Left lung (tissue), 14 donors: ENCODE measurements around the gene GSTO1. TPM values are rescaled to one million over a fixed set of nuclear protein-coding genes. Genes with fewer than 3 reads are reported as not detected.

ENCODE experiments used
- ATAC-seq: fragments of 200-7000 bp; cut with Tn5 transposase; one replicate; pipeline ENCODE4 v1.9.1; 2020; ENCODE audit warnings: moderate library complexity
- DNase-seq, 4 donors: peaks; one replicate each; pipeline ENCODE4 v3.0.0-alpha.2; 2013 to 2020
- H3K27ac ChIP-seq, 2 donors: fragments of 200-600 bp; sonication (generic) in 1 of 2; one replicate each; pipeline versions ENCODE4 v1.5.0 to v1.8.0; 2020 to 2021
- H3K27me3 ChIP-seq, 2 donors: fragments of 200-600 bp; sonication (generic) in 1 of 2; one replicate each; pipeline versions ENCODE4 v1.5.0 to v1.8.0; 2020 to 2021
- H3K36me3 ChIP-seq, 2 donors: fragments of 200-600 bp; sonication (generic) in 1 of 2; one replicate each; pipeline versions ENCODE4 v1.5.0 to v1.8.0; 2020 to 2021
- H3K4me1 ChIP-seq, 2 donors: fragments of 200-600 bp; one replicate each; pipeline ENCODE4 v1.8.0; 2021
- H3K4me3 ChIP-seq, 2 donors: fragments of 200-600 bp; sonication (generic) in 1 of 2; one replicate each; pipeline versions ENCODE4 v1.5.0 to v1.8.0; 2020 to 2021; ENCODE audit warnings: mild to moderate bottlenecking in 1 of 2
- H3K9me3 ChIP-seq, 2 donors: fragments of 200-600 bp; sonication (generic) in 1 of 2; one replicate each; pipeline versions ENCODE4 v1.5.0 to v1.8.0; 2020 to 2021
- intact Hi-C, 2 donors: fragments of 100-400 bp; cut with DNase I; formaldehyde crosslinking; loops; one replicate each; pipeline versions ENCODE4 v1.11.2 to v1.14.2; 2022
- long read RNA-seq, 12 donors: library from polyadenylated mRNA in 2 of 12; unstranded in 2 of 12; transcript quantifications; one replicate each; pipeline ENCODE4 v2.0.0 and lab custom pipeline, GENCODE V29; 2019 to 2026
- polyA plus RNA-seq, 6 donors: library from polyadenylated mRNA; unstranded; fragments of 120-200 nt; gene quantifications; one replicate each; pipeline ENCODE4 v1.2.1, GENCODE V29; 2013; ENCODE audit not compliant: insufficient read length in 6 of 6
- total RNA-seq, 2 donors: library from RNA; stranded (reverse); fragmentation: NEBNext Ultra II Directional; extraction: Animal tissue kit (Norgen Biotek cat#: 25700); gene quantifications; one replicate each; pipeline ENCODE4 v1.2.1, GENCODE V29; 2021
- TF ChIP-seq, protein P1 (sequence below), 2 donors: fragments of 200-600 bp; sonication (generic) in 1 of 2; IDR thresholded peaks; one replicate each; pipeline versions ENCODE4 v1.5.0 to v1.8.0; 2021; ENCODE audit warnings: antibody characterized with exemption in 2 of 2
- donor health status: DM: no; HTN: yes; CAD: no.
- donor health status: DM: no; HTN: no; CAD: no.

GSTO1 gene
- total RNA-seq (100 to 1,000 TPM; 106 to 157 TPM), polyA plus RNA-seq (10 to 100 TPM; 83.1 to 95.8 (median 86.0) TPM)
- long read RNA-seq, donor 1, transcript GSTO1-204 (5 exons, 829 nt) = minor isoform, 20 of 114 reads
- long read RNA-seq, donor 1, transcript GSTO1-202 (6 exons, 972 nt) = major isoform, 78 of 114 reads
- long read RNA-seq, donor 1, partial matches to known transcripts = 8 of 114 reads
- long read RNA-seq, donor 1, other reads (novel, unspliced or antisense) = 7 of 114 reads
- long read RNA-seq, donor 2, transcript GSTO1-204 (5 exons, 829 nt) = minor isoform, 14 of 103 reads
- long read RNA-seq, donor 2, transcript GSTO1-202 (6 exons, 972 nt) = major isoform, 65 of 103 reads
- long read RNA-seq, donor 2, partial matches to known transcripts = 16 of 103 reads
- long read RNA-seq, donor 2, other reads (novel, unspliced or antisense) = 8 of 103 reads
- long read RNA-seq, donor 3, transcript GSTO1-202 (6 exons, 972 nt) = major isoform, 67 of 95 reads
- long read RNA-seq, donor 3, transcript GSTO1-204 (5 exons, 829 nt) = minor isoform, 12 of 95 reads
- long read RNA-seq, donor 3, partial matches to known transcripts = 8 of 95 reads
- long read RNA-seq, donor 3, other reads (novel, unspliced or antisense) = 8 of 95 reads
- long read RNA-seq, donor 4, transcript GSTO1-204 (5 exons, 829 nt) = minor isoform, 9 of 158 reads
- long read RNA-seq, donor 4, transcript GSTO1-202 (6 exons, 972 nt) = major isoform, 135 of 158 reads
- long read RNA-seq, donor 4, partial matches to known transcripts = 10 of 158 reads
- long read RNA-seq, donor 4, other reads (novel, unspliced or antisense) = 4 of 158 reads
- long read RNA-seq, donor 5, transcript GSTO1-202 (6 exons, 972 nt) = major isoform, 69 of 93 reads
- long read RNA-seq, donor 5, transcript GSTO1-204 (5 exons, 829 nt) = minor isoform, 12 of 93 reads
- long read RNA-seq, donor 5, partial matches to known transcripts = 6 of 93 reads
- long read RNA-seq, donor 5, other reads (novel, unspliced or antisense) = 6 of 93 reads
- long read RNA-seq, donor 6, transcript GSTO1-202 (6 exons, 972 nt) = major isoform, 92 of 125 reads
- long read RNA-seq, donor 6, transcript GSTO1-204 (5 exons, 829 nt) = minor isoform, 12 of 125 reads
- long read RNA-seq, donor 6, partial matches to known transcripts = 5 of 125 reads
- long read RNA-seq, donor 6, other reads (novel, unspliced or antisense) = 14 of 125 reads
- long read RNA-seq, donor 7, transcript GSTO1-202 (6 exons, 972 nt) = major isoform, 40 of 54 reads
- long read RNA-seq, donor 7, transcript GSTO1-204 (5 exons, 829 nt) = minor isoform, 8 of 54 reads
- long read RNA-seq, donor 7, partial matches to known transcripts = 6 of 54 reads
- long read RNA-seq, donor 7, other reads (novel, unspliced or antisense) = 0 of 54 reads
- long read RNA-seq, donor 8, transcript GSTO1-204 (5 exons, 829 nt) = minor isoform, 9 of 42 reads
- long read RNA-seq, donor 8, transcript GSTO1-202 (6 exons, 972 nt) = major isoform, 33 of 42 reads
- long read RNA-seq, donor 8, partial matches to known transcripts = 0 of 42 reads
- long read RNA-seq, donor 8, other reads (novel, unspliced or antisense) = 0 of 42 reads
- long read RNA-seq, donor 9 = 0 reads
- long read RNA-seq, donor 10, transcript GSTO1-204 (5 exons, 829 nt) = minor isoform, 7 of 295 reads
- long read RNA-seq, donor 10, transcript GSTO1-202 (6 exons, 972 nt) = major isoform, 271 of 295 reads
- long read RNA-seq, donor 10, partial matches to known transcripts = 4 of 295 reads
- long read RNA-seq, donor 10, other reads (novel, unspliced or antisense) = 12 of 295 reads
- long read RNA-seq, donor 11, transcript GSTO1-202 (6 exons, 972 nt) = major isoform, 25 of 39 reads
- long read RNA-seq, donor 11, transcript GSTO1-204 (5 exons, 829 nt) = minor isoform, 8 of 39 reads
- long read RNA-seq, donor 11, partial matches to known transcripts = 5 of 39 reads
- long read RNA-seq, donor 11, other reads (novel, unspliced or antisense) = 0 of 39 reads
- long read RNA-seq, donor 12, transcript GSTO1-204 (5 exons, 829 nt) = minor isoform, 11 of 43 reads
- long read RNA-seq, donor 12, transcript GSTO1-202 (6 exons, 972 nt) = major isoform, 32 of 43 reads
- long read RNA-seq, donor 12, partial matches to known transcripts = 0 of 43 reads
- long read RNA-seq, donor 12, other reads (novel, unspliced or antisense) = 0 of 43 reads

DNA sequence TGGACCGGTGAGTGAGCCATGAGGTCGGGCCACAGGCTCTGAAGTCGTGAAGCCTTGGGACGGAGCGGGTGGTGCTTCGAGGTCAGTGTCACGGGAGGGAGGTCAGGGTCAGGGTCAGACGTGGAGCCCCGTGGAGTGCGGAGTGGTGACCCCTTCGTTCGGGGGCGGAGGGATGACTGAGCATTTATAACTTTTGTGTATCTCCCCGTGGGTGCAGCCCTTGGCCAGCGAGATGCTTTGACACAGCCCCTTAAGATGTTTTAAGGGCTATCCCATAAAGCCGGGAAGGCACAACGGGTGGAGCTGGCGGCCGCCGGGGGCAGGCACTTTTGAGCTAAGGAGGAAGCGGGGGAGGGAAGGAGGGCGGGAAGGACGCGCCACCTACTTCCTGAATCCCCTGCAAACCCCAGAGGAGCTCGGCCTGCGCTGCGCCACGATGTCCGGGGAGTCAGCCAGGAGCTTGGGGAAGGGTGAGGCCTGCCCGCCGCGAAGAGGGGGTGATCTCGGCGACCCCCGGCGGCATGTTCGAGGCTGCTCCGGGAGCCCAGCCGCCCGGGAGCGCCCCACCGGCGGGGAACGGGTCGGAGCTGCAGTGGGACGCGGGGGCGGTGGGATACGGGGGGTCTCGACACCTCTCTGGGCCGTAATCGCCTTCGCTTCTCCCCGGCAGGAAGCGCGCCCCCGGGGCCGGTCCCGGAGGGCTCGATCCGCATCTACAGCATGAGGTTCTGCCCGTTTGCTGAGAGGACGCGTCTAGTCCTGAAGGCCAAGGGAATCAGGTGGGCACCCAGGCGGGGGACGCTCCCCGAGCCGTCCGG lies at the start of gene GSTO1:
GSTO1 (plus strand) TSS at position 400 of the 818 bp plus-strand sequence; CDS start at position 437, 37 bp downstream.
- peak; percentile 65 to 96 (median 84) for DNase-seq
- Histone ChIP-seq H3K36me3 (peaks cover 0 to 25% of the 10 kb centered on the region in 2 donors), H3K27me3 (no peaks in the 10 kb centered on the region), H3K27ac (peak within 1 kb of the TSS; percentile 97 to 99), H3K4me1 (peaks cover 20 to 51% of the 10 kb centered on the region in 2 donors), H3K9me3 (no peaks in the 10 kb centered on the region), H3K4me3 (peak within 1 kb of the TSS; percentile 86 to 95)
- intact Hi-C loops = no loop called here
- TF ChIP-seq, protein P1, sequence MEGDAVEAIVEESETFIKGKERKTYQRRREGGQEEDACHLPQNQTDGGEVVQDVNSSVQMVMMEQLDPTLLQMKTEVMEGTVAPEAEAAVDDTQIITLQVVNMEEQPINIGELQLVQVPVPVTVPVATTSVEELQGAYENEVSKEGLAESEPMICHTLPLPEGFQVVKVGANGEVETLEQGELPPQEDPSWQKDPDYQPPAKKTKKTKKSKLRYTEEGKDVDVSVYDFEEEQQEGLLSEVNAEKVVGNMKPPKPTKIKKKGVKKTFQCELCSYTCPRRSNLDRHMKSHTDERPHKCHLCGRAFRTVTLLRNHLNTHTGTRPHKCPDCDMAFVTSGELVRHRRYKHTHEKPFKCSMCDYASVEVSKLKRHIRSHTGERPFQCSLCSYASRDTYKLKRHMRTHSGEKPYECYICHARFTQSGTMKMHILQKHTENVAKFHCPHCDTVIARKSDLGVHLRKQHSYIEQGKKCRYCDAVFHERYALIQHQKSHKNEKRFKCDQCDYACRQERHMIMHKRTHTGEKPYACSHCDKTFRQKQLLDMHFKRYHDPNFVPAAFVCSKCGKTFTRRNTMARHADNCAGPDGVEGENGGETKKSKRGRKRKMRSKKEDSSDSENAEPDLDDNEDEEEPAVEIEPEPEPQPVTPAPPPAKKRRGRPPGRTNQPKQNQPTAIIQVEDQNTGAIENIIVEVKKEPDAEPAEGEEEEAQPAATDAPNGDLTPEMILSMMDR (IDR thresholded peaks at IDR 0.05) = no peak
- peak; percentile 90 for ATAC-seq

DNA sequence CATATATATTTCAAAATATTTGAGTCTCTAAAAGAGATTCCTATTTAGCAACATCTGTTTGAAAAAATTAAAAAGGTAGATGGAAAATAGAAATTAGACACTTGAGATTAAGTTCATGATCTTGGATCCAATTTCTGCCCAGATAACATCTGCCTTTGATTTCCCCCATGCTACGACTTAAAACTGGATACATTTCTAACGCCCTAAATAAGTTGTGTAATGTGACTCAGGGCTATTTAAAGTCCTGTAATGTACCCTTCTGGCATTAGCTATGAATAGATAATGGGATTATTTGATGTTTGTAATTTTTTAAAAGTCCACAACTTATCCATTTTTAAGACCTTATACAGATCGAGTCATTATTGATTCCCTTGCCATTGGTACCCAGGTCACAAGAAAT lies 46.0 kb upstream of the GSTO1 start:
- intact Hi-C loops = no loop called here
- no peaks in the 10 kb centered on the region for H3K36me3 ChIP-seq
- H3K27ac ChIP-seq = no peak overlapping the region
- H3K9me3 ChIP-seq = no peaks in the 10 kb centered on the region
- no peaks in the 10 kb centered on the region for H3K4me1 ChIP-seq
- no peak overlapping the region for H3K4me3 ChIP-seq
- ATAC-seq = no peak
- no peak for DNase-seq
- no peaks in the 10 kb centered on the region for H3K27me3 ChIP-seq
- TF ChIP-seq, protein P1 (IDR thresholded peaks at IDR 0.05) = no peak

DNA sequence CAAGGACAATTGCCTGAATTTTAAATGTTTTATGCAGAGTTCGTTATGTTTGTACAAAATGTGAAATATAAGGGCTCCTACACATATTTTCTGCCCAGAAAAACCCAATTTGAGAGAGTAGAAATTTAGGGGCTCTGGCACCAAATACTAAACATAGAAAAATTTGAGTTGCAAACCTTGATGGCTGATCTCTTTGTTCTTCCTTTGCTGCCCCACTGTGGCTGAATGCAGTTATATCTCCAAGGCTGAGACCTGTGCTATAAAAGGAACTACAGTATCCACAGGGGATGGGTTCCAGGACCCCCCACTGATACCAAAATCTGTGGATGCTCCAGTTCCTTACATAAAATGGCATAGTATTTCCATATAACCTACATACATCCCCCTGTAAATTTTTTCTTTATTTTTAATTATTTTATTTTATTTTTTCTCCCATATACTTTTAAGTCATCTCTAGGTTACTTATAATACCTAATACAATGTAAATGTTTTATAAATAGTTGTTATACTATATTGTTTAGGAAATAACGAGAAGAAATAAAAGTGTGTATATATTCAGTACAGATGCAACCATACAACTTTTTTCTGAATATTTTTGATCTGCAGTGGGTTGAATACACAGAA lies 45.0 kb upstream of the GSTO1 start:
- Histone ChIP-seq H3K27ac (no peak overlapping the region), H3K36me3 (no peaks in the 10 kb centered on the region), H3K4me3 (no peak overlapping the region), H3K9me3 (no peaks in the 10 kb centered on the region), H3K27me3 (no peaks in the 10 kb centered on the region), H3K4me1 (no peaks in the 10 kb centered on the region)
- ATAC-seq (peak; percentile 87), DNase-seq (peak in 2 of 4 donors; percentile 22 to 54)
- intact Hi-C loops = loop anchor here in 1 of 2 donors (10.0 kb wide), 2 partner anchors 165 to 325 kb away; no protein-coding TSS in a partner anchor
- TF ChIP-seq, protein P1 (IDR thresholded peaks at IDR 0.05) = peak; percentile 40 to 49
